Ascending aorta (tissue), 2 donors: ENCODE measurements around the gene NFIA. TPM values are rescaled to one million over a fixed set of nuclear protein-coding genes. Genes with fewer than 3 reads are reported as not detected.
A peak's percentile ranks its signal among the peaks of the same experiment; 100 is the strongest.

ENCODE experiments used
- DNase-seq, 2 donors: peaks; one replicate each; pipeline ENCODE4 v3.0.0-alpha.2; 2019; ENCODE audit warnings: low spot score in 2 of 2
- H3K27ac ChIP-seq, 2 donors: fragments of 200-600 bp; sonication (generic); one replicate each; pipeline ENCODE4 v1.5.1; 2016 to 2017; ENCODE audit warnings: mild to moderate bottlenecking in 1 of 2
- H3K27me3 ChIP-seq: fragments of 200-600 bp; sonication (generic); one replicate; pipeline ENCODE4 v1.5.1; 2017
- H3K36me3 ChIP-seq, 2 donors: fragments of 200-600 bp; sonication (generic); one replicate each; pipeline ENCODE4 v1.5.1; 2016
- H3K4me1 ChIP-seq, 2 donors: fragments of 200-600 bp; sonication (generic); one replicate each; pipeline ENCODE4 v1.5.1; 2016 to 2017; ENCODE audit warnings: mild to moderate bottlenecking in 1 of 2
- H3K4me3 ChIP-seq, 2 donors: fragments of 200-600 bp; sonication (generic); one replicate each; pipeline ENCODE4 v1.5.1; 2016 to 2017; ENCODE audit warnings: mild to moderate bottlenecking in 1 of 2
- H3K9me3 ChIP-seq, 2 donors: fragments of 200-600 bp; sonication (generic); one replicate each; pipeline ENCODE4 v1.5.1; 2016
- CTCF ChIP-seq, 3 experiments: fragments of 200-600 bp in 2 of 3; fragments of 450-650 bp in 1 of 3; sonication (generic) in 2 of 3; IDR thresholded peaks; one replicate each; pipeline ENCODE4 v1.5.1; 2016 to 2019; ENCODE audit warnings: antibody characterized with exemption in 3 of 3, mild to moderate bottlenecking in 1 of 3, moderate library complexity in 1 of 3
- intact Hi-C: fragments of 100-400 bp; cut with DNase I; formaldehyde crosslinking; loops from one replicate; pipeline ENCODE4 v1.15.1; 2023
- total RNA-seq: library from RNA; depleted of rRNA; stranded (reverse); fragments of >200 nt; gene quantifications from one replicate; pipeline ENCODE4 v1.1.0, GENCODE V29; 2016

Gene NFIA
- total RNA-seq, 1 donor from 2014 or later, result 52.0 TPM

- H3K27ac ChIP-seq, result peak overlapping the region; percentile 95 to 98
- H3K27me3 ChIP-seq, result no peaks in the 10 kb centered on the region
- peaks cover 0 to 6% of the 10 kb centered on the region in 2 donors for H3K36me3 ChIP-seq
- intact Hi-C loops, result loop anchor here (1.0 to 5.0 kb wide), 2 partner anchors 10 to 550 kb away; partner anchors contain the start of gene NFIA
- peak overlapping the region; percentile 7 to 95 for H3K4me3 ChIP-seq
- no peak for TF ChIP-seq CTCF (IDR thresholded peaks at IDR 0.05)
- DNase-seq, result no peak
- peaks cover 0 to 20% of the 10 kb centered on the region in 2 donors for H3K4me1 ChIP-seq
- H3K9me3 ChIP-seq, result no peaks in the 10 kb centered on the region
Observed at GRCh38 chr1:61092642-61093041, 10.3 kb downstream of the NFIA start.

GRCh38 chr1:61093525-61094137 is 11.3 kb downstream of the NFIA start:
- Histone ChIP-seq H3K27me3 (no peaks in the 10 kb centered on the region), H3K9me3 (no peaks in the 10 kb centered on the region), H3K4me1 (peaks cover 0 to 20% of the 10 kb centered on the region in 2 donors), H3K4me3 (peak overlapping the region; percentile 39 to 43), H3K36me3 (peaks cover 0 to 2% of the 10 kb centered on the region in 2 donors), H3K27ac (peak overlapping the region; percentile 95 to 98)
- no peak for DNase-seq
- intact Hi-C loops, result loop anchor here (1.0 to 5.0 kb wide), 2 partner anchors 11 to 549 kb away; partner anchors contain the start of gene NFIA
- no peak for TF ChIP-seq CTCF (IDR thresholded peaks at IDR 0.05)

DNA sequence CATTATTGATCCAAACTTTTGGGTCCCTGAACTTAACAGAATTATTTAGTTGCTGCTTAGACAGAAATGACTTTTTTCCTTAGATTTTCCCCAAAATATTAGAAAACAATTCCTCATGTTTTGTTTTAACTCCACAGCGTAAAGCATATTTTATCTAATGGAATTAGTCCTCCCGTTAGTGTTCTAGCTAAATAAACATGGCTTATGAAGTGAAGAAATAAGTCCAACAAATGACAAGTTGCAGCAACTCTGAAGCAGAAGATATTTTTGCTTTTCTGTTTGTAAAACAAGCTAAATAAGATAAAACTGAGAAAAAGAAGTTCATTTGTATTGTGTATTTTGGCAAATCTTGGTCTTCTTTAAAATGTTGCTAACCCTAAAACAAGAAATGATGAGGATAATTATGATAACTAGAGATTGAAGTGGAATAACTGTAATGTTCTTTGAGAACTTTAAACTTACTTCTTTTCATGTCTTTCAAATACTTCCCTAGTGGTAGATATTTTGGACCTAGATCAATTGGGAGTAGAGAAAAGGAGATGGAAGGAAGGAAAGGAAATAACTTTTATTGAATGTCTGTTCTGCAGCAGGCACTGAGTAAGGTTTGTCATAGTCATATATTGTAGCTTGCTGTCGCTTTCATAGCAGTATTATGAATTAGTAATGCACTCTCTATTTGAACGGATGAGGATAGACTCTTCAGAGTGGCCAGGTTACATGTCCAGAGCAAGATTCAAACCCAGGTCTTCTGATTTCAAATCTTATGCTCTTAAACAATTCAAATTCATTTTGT is 12.5 kb downstream of the NFIA start:
- H3K9me3 ChIP-seq, result no peaks in the 10 kb centered on the region
- TF ChIP-seq CTCF (IDR thresholded peaks at IDR 0.05), result no peak
- intact Hi-C loops, result loop anchor here (5.0 kb wide), 1 partner anchor 547 kb away; no protein-coding TSS in a partner anchor
- H3K4me3 ChIP-seq, result peak overlapping the region; percentile 39 to 43
- no peaks in the 10 kb centered on the region for H3K27me3 ChIP-seq
- peaks cover 0 to 18% of the 10 kb centered on the region in 2 donors for H3K4me1 ChIP-seq
- H3K36me3 ChIP-seq, result no peaks in the 10 kb centered on the region
- peak overlapping the region; percentile 95 to 98 for H3K27ac ChIP-seq
- no peak for DNase-seq

GRCh38 chr1:61095470-61095812 is 13.1 kb downstream of the NFIA start:
- intact Hi-C loops, result no loop called here
- Histone ChIP-seq H3K9me3 (no peaks in the 10 kb centered on the region), H3K4me3 (peak overlapping the region; percentile 39 to 43), H3K4me1 (peaks cover 0 to 22% of the 10 kb centered on the region in 2 donors), H3K27ac (peak overlapping the region; percentile 95 to 98), H3K27me3 (no peaks in the 10 kb centered on the region), H3K36me3 (no peaks in the 10 kb centered on the region)
- TF ChIP-seq CTCF (IDR thresholded peaks at IDR 0.05), result no peak
- DNase-seq, result no peak

DNA sequence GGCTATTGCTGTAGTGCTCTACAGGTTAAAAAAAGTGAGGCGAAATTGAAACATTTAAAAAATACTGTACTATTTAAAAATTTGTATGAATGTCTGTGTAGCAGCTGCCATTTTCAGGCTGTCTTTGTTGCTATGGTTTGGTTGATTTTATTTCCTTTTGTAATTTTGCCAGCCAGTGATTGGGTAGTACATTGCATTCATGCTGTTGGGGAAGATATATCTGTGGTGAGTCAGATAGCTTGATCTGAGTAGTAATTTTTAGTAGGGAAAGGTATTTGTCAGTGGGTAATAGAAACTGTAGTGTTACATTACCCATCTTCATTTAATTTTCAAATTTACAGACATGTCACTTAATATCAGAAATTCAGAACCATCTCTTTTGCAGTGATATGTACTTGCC is 15.0 kb downstream of the NFIA start:
- H3K9me3 ChIP-seq, result no peaks in the 10 kb centered on the region
- H3K27ac ChIP-seq, result peak overlapping the region in 1 of 2 donors; percentile 21
- H3K36me3 ChIP-seq, result no peaks in the 10 kb centered on the region
- DNase-seq, result no peak
- no peaks in the 10 kb centered on the region for H3K27me3 ChIP-seq
- no peak for TF ChIP-seq CTCF (IDR thresholded peaks at IDR 0.05)
- intact Hi-C loops, result no loop called here
- H3K4me1 ChIP-seq, result peaks cover 0 to 29% of the 10 kb centered on the region in 2 donors
- no peak overlapping the region for H3K4me3 ChIP-seq
